ENCODE measurements around the gene GLIS1. TPM values are rescaled to one million over a fixed set of nuclear protein-coding genes. Genes with fewer than 3 reads are reported as not detected.

Gene GLIS1
- total RNA-seq, 1 experiment from 2014 or later, result 0.28 TPM

DNA sequence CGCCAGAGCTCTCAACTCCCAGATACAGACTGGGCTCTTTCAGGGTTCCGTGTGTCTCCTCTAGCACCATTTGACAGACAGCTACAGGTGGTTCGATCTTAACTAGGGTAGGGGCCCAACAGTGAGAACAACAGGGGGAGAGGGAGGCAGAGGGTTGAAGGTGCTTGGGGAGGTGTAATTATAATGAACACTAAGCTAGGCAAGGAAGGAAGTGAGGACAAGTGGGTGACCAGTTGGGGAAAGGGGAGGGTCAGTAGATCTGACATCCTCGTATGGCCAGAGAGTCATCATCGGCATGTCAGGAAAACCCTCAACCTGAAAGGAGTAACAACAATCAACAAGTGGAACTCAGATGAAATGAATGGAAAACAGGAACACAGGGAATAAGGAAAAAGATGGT is 22.8 kb downstream of the GLIS1 start:
- no peaks in the 10 kb centered on the region for H4K20me1 ChIP-seq (ENCODE audit: control insufficient read depth, insufficient read depth, insufficient read length)

More for the DNA sequence above, 22.8 kb downstream of the GLIS1 start:
- H3K18ac ChIP-seq (ENCODE audit: insufficient read length, low read depth, low read length), result no peak overlapping the region
- WGBS (ENCODE audit: extremely low coverage, insufficient read length, low lambda C conversion rate), result no CpG with 5 or more reads among the region's 5 CpGs
- H3K36me3 Mint-ChIP-seq (ENCODE audit: insufficient read depth in 1 of 3, low read depth in 3 of 3), result no peaks in the 10 kb centered on the region
- H4K8ac ChIP-seq (replicated peaks; ENCODE audit: insufficient read length, low read depth, low read length), result no peak overlapping the region
- no peaks in the 10 kb centered on the region; the same call in 1 of the 2 replicates for H3K4me1 ChIP-seq (ENCODE audit: insufficient read depth, low read length)
- no peak overlapping the region for H2BK15ac ChIP-seq (ENCODE audit: low read depth, low read length)
- no peak overlapping the region for H3K14ac ChIP-seq (ENCODE audit: insufficient read depth, low read length)
- no peak for DNase-seq
- H3K79me2 ChIP-seq (ENCODE audit: insufficient read depth, low read length), result no peaks in the 10 kb centered on the region
- H2BK5ac ChIP-seq (ENCODE audit: insufficient read length, low read length), result no peak overlapping the region
- H3K9me3 Mint-ChIP-seq, result peaks cover 0 to 3% of the 10 kb centered on the region in 2 experiments; a peak in 3 of 5 replicates
- no peak overlapping the region for H2AFZ ChIP-seq (ENCODE audit: low read length)
- H3K9ac ChIP-seq (ENCODE audit: extremely low read depth, insufficient read length, low read length), result no peak overlapping the region
- H3K23ac ChIP-seq (ENCODE audit: insufficient read length, low read depth, low read length), result no peak overlapping the region
- peaks cover 0 to 7% of the 10 kb centered on the region in 2 experiments; a peak in 3 of 4 replicates for H3K4me1 Mint-ChIP-seq
- H3K27me3 Mint-ChIP-seq (ENCODE audit: low read depth), result peaks cover 11% of the 10 kb centered on the region
- no peak overlapping the region for H3K27ac Mint-ChIP-seq
- H4K5ac ChIP-seq (ENCODE audit: insufficient read length, low read depth, low read length), result no peak overlapping the region
- H2BK20ac ChIP-seq (ENCODE audit: low read depth, low read length, poor library complexity, severe bottlenecking), result no peak overlapping the region
- no peak overlapping the region for H3K4ac ChIP-seq (ENCODE audit: low read depth, low read length)
- no peak overlapping the region for H3K56ac ChIP-seq (ENCODE audit: insufficient read length, low read depth, low read length)
- no peak overlapping the region for H3K4me3 Mint-ChIP-seq
- H3K27ac ChIP-seq (ENCODE audit: insufficient read length, low read depth, low read length), result no peak overlapping the region
- H3T11ph ChIP-seq (ENCODE audit: low read length), result no peak overlapping the region
- no peak overlapping the region for H2BK120ac ChIP-seq (ENCODE audit: low read depth, low read length, poor library complexity, severe bottlenecking)
- no peaks in the 10 kb centered on the region for H3K9me3 ChIP-seq (ENCODE audit: control insufficient read depth, low read depth, low read length)
- no peak overlapping the region for H3K4me2 ChIP-seq (ENCODE audit: insufficient read depth, insufficient read length, low read length)
- TF ChIP-seq, protein P1, sequence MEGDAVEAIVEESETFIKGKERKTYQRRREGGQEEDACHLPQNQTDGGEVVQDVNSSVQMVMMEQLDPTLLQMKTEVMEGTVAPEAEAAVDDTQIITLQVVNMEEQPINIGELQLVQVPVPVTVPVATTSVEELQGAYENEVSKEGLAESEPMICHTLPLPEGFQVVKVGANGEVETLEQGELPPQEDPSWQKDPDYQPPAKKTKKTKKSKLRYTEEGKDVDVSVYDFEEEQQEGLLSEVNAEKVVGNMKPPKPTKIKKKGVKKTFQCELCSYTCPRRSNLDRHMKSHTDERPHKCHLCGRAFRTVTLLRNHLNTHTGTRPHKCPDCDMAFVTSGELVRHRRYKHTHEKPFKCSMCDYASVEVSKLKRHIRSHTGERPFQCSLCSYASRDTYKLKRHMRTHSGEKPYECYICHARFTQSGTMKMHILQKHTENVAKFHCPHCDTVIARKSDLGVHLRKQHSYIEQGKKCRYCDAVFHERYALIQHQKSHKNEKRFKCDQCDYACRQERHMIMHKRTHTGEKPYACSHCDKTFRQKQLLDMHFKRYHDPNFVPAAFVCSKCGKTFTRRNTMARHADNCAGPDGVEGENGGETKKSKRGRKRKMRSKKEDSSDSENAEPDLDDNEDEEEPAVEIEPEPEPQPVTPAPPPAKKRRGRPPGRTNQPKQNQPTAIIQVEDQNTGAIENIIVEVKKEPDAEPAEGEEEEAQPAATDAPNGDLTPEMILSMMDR (conservative IDR thresholded peaks at IDR 0.05), result no peak
- no peaks in the 10 kb centered on the region for H3K23me2 ChIP-seq (ENCODE audit: insufficient read length, low read depth, low read length, poor library complexity, severe bottlenecking)
- H3K79me1 ChIP-seq (ENCODE audit: insufficient read depth, low read depth, low read length, poor library complexity, severe bottlenecking), result no peaks in the 10 kb centered on the region
- H3K27me3 ChIP-seq (ENCODE audit: insufficient read depth, low read length), result no peaks in the 10 kb centered on the region
- no peak overlapping the region for H2BK12ac ChIP-seq (ENCODE audit: insufficient read length, low read depth, low read length)
- H4K91ac ChIP-seq (ENCODE audit: insufficient read length, low read depth, low read length), result no peak overlapping the region
- H2AK5ac ChIP-seq (ENCODE audit: insufficient read length, low read length), result no peak overlapping the region
